ENCODE measurements around the gene OR5I1. TPM values are rescaled to one million over a fixed set of nuclear protein-coding genes. Genes with fewer than 3 reads are reported as not detected.

The OR5I1 gene
- total RNA-seq, 1 experiment from 2014 or later: not detected

Other genes with a start within 250 kb of the OR5I1 start
- gene OR5D13, start 163.0 kb downstream of the OR5I1 start, total RNA-seq (2022): not detected in 2 replicates
- gene OR5D14, start 140.8 kb downstream of the OR5I1 start, total RNA-seq (2022): not detected in 2 replicates
- not detected in 2 replicates for gene OR5L1, start 125.0 kb downstream of the OR5I1 start, total RNA-seq (2022)
- not detected in 2 replicates for gene OR5D18, start 116.8 kb downstream of the OR5I1 start, total RNA-seq (2022)
- gene OR5L2, start 109.2 kb downstream of the OR5I1 start, total RNA-seq (2022): not detected in 2 replicates
- gene OR5D16, start 97.6 kb downstream of the OR5I1 start, total RNA-seq (2022): not detected in 2 replicates
- gene TRIM51, start 53.1 kb downstream of the OR5I1 start, total RNA-seq (2022): not detected in 2 replicates
- gene OR5W2, start 21.8 kb downstream of the OR5I1 start, total RNA-seq (2022): not detected in 2 replicates
- not detected in 2 replicates for gene OR10AG1, start 33.5 kb upstream of the OR5I1 start, total RNA-seq (2022)
- not detected in 2 replicates for gene OR5F1, start 58.2 kb upstream of the OR5I1 start, total RNA-seq (2022)
- gene OR5AS1, start 91.3 kb upstream of the OR5I1 start, total RNA-seq (2022): not detected in 2 replicates
- gene OR8I2, start 156.9 kb upstream of the OR5I1 start, total RNA-seq (2022): not detected in 2 replicates
- not detected in 2 replicates for gene OR8H2, start 167.3 kb upstream of the OR5I1 start, total RNA-seq (2022)
- gene OR8H3, start 186.0 kb upstream of the OR5I1 start, total RNA-seq (2022): not detected in 2 replicates
- gene OR8J3, start 203.8 kb upstream of the OR5I1 start, total RNA-seq (2022): not detected in 2 replicates
- not detected in 2 replicates for gene OR8K5, start 223.9 kb upstream of the OR5I1 start, total RNA-seq (2022)
- not detected in 2 replicates for gene OR5J2, start 240.2 kb upstream of the OR5I1 start, total RNA-seq (2022)